GM21786 (cell line): ENCODE data around the gene DPF3.

Experiments
- ATAC-seq: cut with Tn5 transposase; IDR thresholded peaks from one replicate; pipeline ENCODE4 v1.9.1; 2021; ENCODE audit not compliant: unreplicated experiment

DPF3 gene

DNA sequence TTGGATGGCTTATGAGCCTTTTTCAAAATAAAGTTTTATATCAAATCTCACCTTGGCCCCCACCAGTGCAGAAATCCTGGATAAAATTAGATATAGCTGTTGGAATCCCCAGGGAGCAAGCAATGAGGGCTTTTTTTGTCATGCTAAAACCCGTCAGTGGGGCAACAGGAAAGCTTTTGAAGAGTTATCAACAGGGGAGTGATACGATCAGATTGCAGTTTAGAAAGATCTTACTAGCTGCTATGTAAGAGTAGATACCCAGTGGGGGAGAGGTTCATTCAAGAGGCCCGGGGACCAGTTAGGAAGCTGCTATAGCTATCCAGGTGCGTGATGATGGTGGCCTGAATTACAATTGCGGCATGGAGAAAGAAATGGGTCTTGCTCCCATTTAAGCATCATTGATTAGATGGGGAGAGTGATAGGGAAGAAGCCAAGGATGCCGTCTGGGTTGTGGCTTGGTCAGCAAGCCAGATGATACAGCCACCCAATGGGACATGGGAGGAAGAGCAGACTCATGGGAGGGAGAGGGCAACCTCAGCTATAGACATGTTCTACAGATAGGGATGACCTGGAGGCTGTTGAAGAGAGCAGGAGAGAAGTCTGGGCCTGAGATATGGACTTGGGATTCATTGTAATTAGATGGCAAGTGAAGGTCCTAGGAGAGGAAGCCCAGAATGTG is 272.4 kb downstream of the DPF3 start:
- no peak for ATAC-seq

DNA sequence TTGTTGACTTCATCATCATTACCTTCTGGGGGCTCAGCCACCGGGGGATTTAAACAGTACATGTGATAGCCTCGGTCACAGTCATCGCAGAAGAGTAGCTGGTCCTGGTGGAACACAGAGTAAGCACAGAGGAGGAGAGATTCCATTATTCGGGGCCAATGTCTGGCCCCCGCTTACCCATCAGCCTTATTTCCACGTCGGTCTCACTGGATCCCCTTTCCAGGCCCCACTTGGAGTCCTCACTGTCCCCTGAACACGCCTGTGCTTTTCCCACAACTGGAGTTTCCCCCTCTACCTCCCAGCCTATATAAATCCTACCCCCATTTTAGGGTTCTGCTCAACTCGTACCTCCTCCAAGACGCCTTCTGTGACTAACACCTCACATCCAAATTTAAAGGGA is 274.0 kb downstream of the DPF3 start:
- ATAC-seq, result no peak

DNA sequence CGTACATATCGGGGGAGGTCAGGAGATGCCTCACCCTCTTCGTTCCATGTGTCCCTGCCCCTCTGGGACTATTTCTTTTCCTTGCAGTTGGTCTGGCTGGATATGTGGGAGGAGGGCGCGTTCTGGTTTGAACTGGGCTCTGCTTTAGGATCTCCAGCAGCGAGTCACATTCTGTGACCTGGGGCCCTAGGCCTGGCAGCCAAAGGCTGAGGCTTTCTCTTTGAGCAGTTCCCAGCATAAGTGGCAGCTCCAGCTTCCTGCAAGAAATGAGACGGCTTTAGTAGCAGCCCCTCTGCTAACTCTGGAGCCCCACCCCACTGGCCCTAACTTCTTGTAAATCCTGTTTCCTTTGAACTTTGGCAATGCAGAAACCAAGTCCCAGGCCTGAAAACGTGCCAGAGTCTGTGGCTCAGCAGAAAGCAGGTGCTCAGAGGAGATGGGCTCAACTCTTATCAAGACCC is 274.8 kb downstream of the DPF3 start:
- ATAC-seq, result no peak

DNA sequence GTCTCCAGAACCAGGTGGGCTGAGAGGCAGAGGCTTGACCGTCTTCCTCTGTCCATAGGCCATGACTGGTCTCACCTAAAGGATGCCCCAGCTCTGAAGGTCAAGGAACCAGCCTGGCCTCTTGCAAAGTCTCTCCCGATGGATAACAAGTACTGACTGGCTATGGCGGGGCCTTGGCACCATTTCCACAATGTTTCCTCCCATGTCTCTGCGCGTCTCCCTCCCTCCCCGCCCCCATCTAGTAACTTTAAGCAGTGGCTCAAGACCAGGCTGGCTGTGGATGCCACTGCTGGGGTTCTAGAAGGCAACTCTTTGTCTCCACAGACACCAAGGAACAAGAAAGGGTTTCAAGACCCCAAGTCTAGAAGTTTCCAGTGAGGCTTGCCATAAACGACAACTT is 275.5 kb downstream of the DPF3 start:
- ATAC-seq, result no peak

DNA sequence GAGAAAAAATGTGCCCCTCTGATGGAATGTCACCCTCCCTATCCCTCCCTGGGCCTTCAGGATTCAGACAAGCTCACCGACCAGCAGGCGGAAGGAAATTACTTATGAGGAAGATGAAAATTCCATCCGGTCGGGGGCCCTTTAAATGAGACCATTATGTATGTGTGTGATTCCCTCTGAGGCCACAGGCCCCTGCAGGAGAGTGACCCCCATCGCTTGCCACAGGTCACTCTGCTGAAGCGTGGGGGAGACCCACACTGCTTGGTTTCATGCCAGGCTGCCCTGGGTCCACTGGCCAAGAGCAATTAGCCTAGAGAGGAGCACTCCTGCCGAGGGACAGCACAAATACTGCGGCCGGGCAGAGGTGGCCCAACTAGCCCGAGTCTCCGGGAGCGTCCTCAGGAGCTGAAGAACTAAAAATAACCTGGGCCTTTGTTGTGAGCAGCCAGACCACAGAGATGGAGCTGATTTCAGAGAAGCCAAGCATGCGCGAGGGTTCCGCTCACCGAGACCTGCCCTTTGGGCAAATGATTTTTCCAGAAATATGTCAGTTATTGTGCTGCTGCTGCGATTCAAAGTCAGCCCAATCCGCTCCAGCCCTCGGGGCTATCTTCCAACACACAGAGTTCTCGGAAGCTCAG is 276.4 kb downstream of the DPF3 start:
- ATAC-seq, result no peak

DNA sequence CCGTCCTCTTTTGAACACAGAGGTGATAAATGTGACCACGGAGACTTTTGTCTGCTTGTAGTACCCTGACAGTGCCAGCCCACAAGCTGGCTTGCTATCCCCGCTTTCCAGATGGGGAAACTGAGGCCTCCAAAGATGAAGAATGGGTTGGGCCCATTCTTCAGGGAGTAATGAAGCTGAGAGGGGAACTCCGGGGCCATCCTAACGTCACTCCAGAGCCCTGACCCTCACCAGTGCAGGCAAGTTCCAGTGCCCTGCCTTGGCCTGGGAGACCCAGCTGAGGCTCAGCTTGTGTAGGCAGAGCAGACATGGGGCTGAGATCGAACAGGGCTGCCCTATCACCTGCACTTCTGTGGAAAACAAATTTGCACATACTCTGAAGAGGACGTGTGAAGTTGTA is 277.1 kb downstream of the DPF3 start:
- ATAC-seq, result no peak

DNA sequence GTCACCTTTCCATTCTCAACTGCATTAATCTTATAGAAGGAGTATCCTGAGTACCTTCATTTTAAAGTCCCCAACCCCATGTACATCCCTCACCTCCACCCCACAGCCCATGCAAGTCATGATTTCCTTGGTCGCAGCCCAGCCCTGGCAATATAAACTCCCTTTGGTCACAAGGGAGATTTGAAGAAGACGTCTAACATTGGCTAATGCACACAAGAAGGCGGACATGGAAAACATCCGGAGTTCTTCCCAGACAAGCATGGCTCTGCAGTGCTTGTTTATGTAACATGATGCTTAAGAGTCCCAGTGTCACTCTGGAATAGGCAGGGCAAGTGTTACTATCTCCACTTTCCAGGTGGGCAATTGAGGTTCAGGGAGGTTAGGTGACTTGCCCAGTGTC is 277.6 kb downstream of the DPF3 start:
- ATAC-seq, result no peak

DNA sequence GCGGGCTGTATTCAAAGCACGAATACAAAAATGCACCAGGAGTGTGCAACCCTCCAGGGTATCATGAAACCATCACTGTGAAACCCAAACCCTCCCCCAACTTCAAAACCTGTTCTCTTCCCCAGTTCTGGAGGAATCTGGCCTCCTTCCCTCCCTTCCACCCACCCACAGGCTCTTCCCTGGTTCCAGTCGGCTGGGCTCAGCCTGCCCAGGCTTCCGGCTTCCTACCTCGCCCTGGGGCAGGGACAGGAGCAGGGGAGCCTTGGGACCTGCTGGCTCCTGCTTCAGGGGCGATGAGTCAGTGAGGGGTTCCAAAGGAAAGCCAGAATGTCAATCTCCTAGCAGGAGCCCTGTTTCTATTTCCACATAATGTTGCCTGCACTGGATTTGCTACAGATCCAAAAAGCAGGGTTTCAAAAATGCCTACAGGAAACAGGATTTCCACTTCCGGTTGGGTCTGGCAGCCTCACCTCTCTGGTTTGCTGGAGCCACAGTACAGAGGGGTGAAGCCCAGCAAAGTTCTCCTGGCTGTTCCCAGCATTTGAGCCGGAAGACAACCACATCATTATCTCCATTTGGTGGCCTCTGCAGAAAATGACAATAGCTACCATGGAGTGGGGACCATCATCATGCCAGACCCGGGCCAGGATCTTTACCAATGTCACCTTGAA is 278.3 kb downstream of the DPF3 start:
- ATAC-seq, result no peak

DNA sequence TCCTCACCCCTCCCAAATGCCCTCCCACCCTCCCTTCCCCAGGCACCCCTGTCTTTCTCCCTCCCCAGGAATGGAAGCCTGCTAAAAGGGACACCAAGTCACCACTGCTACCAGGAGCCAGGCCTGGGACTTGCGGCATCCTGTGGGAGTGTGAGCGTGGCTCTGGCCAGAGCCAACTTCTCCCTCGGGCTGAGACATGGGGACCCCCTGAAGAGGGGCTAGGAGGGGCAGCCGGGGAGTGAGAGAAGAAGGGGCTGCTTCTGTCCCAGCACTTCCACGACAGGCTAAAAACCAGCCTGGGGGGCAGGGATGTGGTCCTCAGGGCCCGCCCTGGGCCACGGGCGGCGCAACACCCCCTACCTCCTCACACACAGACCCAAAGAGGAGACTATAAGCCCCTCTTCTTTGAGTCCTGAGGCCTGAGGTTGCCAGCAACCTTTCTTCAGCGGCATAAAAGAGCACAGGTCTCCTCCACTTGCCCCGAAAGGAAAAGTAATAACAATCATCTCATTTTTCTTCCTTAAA is 278.9 kb downstream of the DPF3 start:
- ATAC-seq, result no peak

DNA sequence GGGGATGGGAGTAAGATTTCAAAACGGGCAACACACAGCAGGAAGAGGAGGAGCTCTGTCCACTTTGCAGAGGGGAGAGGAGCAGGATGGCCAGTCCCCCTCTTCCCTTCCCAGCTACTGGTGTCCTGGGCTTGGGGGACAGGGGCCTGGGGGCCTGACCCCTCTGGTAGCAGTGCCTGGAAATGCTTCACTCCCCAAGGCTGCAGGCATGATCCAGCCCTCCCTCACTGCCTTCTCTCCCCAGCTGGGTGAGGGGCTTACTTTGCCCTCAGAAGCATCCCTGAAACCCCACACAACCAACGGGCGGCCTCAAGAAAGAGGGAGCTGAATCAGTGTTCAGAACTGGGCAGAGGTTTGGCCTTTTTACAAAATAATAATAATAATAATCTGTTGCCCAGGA is 279.5 kb downstream of the DPF3 start:
- ATAC-seq, result no peak

DNA sequence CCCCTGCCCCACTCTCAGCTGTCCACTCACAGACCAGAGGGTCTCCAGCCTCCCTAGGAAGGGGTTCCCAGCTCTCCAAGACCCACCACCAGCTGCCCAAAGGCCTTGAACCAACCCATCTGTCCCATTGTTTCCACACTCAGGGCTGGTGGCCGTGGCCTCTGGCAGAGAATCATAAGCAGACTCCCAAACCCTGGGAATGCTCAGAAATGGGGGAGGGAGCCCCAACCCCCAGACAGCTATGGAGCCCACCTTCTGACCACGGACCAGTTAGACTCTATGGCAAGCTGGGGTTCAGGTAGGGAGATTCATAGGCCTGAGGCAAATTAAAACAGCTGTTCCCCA is 280.0 kb downstream of the DPF3 start:
- ATAC-seq, result no peak

DNA sequence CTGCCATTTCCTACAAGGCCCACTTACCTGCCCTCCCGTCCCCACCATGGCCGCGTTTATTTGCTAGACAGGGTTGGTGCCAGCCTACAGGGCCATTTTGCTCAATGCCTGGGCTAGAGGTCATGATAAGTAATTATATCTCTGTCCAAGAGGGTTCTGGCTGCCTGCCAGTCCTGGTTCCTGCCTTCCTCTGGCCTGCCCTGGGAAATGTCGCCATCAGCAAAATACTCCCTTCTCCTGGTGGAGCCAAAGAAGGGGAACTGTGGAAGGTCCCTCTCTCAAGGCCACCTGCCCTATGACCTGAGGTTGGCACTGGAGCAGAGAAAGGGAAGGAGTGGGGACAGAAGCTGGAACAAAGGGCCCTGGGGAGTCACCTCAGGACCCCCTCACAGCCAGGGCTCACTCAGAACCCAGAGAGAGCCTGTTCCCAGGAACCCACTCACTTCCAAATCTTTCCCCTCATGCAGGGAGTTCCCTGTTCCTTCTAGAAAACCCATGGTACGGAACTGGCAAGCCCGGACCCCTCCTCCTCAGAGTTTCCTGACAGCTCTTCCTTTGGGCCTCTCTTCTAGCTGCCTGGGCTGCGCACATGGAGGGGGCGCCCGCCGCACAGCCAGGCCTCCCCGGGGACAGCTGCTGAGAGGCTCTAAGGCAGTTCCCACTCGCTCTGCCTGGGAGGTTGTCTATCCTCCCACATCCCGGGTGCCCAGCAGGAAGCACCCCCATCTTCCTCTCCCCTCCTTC is 280.5 kb downstream of the DPF3 start:
- no peak for ATAC-seq

DNA sequence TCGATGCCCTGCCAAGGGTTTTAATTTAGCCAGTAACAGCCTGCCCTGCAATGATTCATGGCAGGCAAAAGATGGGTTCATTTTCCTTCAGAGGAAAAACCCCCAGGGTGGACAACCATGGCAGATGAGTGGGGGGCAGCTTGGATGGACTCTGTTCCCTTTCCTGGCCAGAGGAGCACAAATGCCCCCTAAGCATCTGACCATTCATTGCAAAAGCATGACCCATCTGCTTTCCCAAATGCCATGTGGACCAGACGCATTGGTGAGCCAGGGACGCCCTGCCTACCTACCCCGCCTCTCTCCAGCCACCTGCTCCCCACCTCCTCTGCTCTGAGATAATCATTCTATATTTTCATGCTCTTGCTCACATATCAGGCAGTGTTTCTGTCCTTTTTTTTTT is 281.9 kb downstream of the DPF3 start:
- ATAC-seq, result no peak

DNA sequence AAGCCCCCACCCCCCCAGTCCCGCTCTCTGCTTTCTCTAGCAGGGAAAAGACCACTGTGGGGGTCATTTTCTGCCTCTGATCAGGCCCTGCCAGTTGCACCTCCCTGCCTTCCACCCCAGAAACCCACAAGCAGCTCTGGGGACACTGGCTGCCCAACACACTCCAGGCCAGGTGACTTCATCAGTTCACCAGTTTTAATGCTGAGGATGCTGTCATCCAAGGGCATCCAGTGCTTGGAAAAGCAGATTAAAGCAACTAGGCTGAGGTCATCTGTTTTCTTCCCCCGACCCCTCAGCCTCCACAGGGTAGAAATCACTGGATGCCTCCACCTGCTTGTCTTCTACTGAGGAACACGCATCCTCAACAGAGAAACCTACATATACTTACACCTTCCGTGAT is 282.4 kb downstream of the DPF3 start:
- ATAC-seq, result no peak

DNA sequence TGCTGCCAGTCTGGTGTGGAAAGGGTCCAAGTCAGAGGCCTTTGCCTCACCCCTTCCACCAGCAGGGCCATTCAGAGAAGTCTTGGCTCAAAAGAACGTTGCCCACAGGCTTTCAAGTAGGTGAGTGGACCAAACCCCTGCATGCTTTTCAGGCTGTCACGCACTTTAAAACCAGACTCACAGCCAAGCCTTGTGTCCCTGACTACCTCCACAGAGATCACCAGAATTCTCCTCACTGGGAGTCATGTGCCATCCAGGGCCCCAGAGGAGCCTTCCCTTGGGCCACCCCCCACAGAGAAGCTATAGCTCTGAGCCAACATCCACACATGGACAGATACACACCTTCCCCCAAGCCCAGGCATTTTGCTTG is 283.1 kb downstream of the DPF3 start:
- no peak for ATAC-seq

DNA sequence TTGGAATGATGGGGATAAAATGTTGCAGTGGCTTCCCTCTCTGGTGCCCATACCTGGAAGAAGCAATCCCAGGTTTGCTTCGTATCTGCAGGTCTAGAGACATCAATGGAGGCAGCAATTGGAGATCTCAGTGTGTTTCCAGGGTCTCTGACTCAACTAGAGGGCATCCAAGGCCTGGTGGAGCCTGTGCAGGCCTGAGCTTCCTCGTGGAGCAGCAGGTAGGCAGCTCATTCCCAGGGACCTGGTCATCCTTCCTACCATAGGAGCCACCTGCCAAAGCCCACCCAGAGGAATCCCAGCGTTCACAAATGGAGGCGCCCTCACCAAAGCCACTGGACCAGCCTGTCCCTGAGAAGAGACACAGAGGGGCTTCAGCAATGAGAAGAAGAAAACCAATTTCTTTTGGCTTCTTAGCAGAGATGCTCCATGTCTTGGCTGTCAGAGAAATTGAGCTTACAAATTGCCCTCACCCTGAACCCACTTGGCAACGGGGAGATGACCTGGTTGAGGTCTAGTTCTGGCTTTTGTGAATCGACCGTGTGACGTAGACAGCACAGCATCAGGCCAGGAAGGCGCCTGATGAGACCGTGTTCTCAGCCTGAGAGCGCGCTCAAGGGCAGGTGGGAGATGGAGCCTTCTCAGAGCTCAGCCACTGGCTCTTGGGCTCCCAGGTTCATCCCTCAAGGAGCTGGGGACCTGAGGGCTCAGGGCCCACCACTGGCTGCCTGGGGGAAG is 283.6 kb downstream of the DPF3 start:
- no peak for ATAC-seq

DNA sequence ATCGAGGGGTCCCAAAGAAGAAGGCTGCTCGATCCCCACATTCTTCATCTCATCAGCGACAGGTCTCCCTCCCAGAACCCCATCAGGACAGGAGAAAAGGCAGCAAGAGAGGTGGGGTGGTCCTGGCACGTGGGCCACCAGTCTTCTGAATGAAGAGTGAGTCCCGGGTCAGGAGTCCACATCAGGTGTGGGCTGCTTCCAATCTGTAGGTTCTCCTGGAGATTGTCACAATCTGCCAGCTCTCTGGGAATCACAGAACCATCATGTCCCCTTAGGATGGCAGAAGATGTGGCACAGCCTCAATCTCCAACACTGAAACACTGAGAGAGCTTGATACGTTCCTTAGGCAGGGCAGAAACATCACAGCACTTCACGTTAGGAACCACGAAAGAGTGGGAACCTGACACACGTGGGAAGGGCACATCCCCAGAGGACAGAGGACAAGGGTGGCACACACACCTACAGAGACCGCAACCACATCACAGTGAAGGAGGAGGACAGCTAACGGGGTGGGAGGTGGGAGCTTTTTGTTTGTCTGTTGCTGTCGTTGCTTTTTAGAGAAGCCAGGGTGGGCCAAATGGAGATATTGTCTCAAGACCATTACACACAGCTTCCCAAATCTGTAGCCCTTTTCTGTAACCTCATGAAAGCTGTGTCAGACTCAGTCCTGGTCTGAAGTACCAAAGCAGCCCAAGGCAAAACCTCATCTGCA is 284.5 kb downstream of the DPF3 start:
- ATAC-seq, result no peak

DNA sequence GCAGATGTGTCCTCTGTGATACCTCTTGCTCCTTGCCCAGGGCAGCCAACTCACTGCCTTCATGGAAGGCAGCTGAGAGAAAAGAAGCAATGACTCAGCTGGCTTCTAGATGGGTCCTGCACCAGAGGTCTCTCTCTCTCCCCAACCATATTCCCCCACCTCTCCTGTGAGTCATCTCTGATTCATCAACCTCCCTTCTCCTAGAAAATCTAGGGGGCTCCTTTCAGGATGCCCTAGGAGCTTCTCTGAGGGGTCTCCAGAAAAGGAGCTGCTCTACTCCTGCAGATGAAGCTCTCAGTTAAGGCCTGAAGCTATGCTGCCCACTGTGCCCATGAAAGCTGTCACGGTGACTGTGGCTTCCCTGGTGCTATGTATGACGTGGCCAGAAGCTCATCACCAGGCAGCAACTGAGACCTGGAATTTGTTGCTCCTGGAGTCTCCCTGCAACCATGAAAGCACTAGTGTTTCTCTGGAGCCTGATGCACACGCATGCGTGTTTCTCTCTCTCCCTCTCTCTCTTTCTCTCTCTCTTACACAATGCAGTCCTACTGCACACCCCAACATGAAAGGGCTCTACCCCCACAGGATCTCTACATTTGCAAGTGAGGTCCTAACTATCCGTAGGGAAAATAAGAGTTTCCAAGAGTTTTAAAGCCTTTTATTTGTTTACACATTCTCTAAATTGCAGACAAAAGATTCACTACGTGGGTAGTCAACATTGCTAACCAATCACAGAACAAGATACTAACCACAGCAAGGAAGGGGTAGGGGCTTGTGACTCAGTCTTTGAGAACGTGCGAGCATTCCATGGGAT is 285.3 kb downstream of the DPF3 start:
- ATAC-seq, result no peak

DNA sequence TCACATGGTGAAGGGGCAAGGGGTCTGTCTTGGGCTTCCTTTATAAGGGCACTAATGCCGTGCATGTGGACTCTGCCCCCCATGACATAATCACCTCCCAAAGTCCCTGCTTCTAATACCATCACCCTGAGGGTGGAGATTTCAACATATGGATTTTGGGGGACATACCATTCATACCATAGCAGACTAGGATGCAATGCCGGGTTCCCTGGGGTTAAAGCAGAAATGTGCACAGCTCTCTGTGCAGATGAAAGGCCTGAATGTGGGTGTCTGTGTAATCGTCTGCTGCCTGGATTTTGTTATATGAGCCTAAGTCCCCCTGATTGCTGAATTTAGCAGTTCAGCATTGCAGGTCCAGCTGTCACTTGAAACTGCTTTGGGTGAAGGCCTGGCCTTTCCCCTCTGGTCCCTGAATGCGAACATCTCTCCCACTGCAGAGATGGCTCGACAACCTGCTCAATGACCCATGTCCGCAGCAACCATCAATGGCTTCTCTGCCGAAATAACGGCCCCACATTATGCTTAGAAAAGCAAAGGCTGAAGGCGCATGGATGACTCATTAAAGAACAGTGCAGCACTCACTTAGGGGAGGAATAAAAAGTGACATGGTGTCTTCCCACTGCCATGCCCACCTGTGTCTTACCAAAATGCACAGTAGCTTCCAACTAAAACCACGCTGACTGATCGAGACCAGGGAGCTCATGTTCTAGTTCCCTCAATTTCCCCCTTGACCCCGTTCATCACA is 286.3 kb downstream of the DPF3 start:
- no peak for ATAC-seq
